ENCODE data around the gene BRPF3. TPM values are rescaled to one million over a fixed set of nuclear protein-coding genes. Genes with fewer than 3 reads are reported as not detected.

The BRPF3 gene
- total RNA-seq, 1 experiment from 2014 or later = 43.4 TPM

DNA sequence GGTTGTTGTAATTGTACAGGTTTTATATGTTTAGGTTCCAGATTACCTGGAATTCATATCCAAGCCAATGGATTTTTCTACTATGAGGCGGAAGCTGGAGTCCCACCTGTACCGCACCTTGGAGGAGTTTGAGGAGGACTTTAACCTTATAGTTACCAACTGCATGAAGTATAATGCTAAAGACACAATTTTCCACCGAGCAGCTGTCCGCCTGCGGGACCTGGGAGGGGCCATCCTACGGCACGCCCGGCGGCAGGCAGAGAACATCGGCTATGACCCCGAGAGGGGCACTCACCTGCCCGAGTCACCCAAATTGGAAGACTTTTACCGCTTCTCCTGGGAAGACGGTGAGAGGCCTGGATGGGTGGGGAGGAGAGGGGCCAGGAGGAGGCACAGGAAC is 13.6 kb downstream of the BRPF3 start:
- no peak overlapping the region for H3K27ac Mint-ChIP-seq
- no peak overlapping the region for H3K27ac ChIP-seq (ENCODE audit: insufficient read length, low read depth, low read length)
- DNase-seq = no peak
- no peak overlapping the region for H4K91ac ChIP-seq (ENCODE audit: insufficient read length, low read depth, low read length)
- WGBS (ENCODE audit: extremely low coverage, insufficient read length, low lambda C conversion rate) = no CpG with 5 or more reads among the region's 14 CpGs
- H3K18ac ChIP-seq (ENCODE audit: insufficient read length, low read depth, low read length) = no peak overlapping the region
- H3K27me3 Mint-ChIP-seq (ENCODE audit: low read depth) = no peaks in the 10 kb centered on the region
- no peaks in the 10 kb centered on the region for H3K79me2 ChIP-seq (ENCODE audit: insufficient read depth, low read length)
- H2BK120ac ChIP-seq (ENCODE audit: low read depth, low read length, poor library complexity, severe bottlenecking) = no peak overlapping the region
- no peak overlapping the region for H2AK5ac ChIP-seq (ENCODE audit: insufficient read length, low read length)
- H3K27me3 ChIP-seq (ENCODE audit: insufficient read depth, low read length) = no peaks in the 10 kb centered on the region
- no peak overlapping the region for H4K5ac ChIP-seq (ENCODE audit: insufficient read length, low read depth, low read length)
- no peaks in the 10 kb centered on the region for H4K20me1 ChIP-seq (ENCODE audit: control insufficient read depth, insufficient read depth, insufficient read length)
- H2BK20ac ChIP-seq (ENCODE audit: low read depth, low read length, poor library complexity, severe bottlenecking) = no peak overlapping the region
- no peaks in the 10 kb centered on the region for H3K4me1 ChIP-seq (ENCODE audit: insufficient read depth, low read length)
- H3K23me2 ChIP-seq (ENCODE audit: insufficient read length, low read depth, low read length, poor library complexity, severe bottlenecking) = no peaks in the 10 kb centered on the region
- H2AFZ ChIP-seq (ENCODE audit: low read length) = no peak overlapping the region
- H3K79me1 ChIP-seq (ENCODE audit: insufficient read depth, low read depth, low read length, poor library complexity, severe bottlenecking) = no peaks in the 10 kb centered on the region
- no peaks in the 10 kb centered on the region for H3K9me3 ChIP-seq (ENCODE audit: control insufficient read depth, low read depth, low read length)
- H3K36me3 Mint-ChIP-seq (ENCODE audit: insufficient read depth in 1 of 3, low read depth in 3 of 3) = peaks cover 47 to 94% (median 90%) of the 10 kb centered on the region in 3 experiments
- H3K9ac ChIP-seq (ENCODE audit: extremely low read depth, insufficient read length, low read length) = no peak overlapping the region
- H3K4ac ChIP-seq (ENCODE audit: low read depth, low read length) = no peak overlapping the region
- no peak overlapping the region for H2BK12ac ChIP-seq (ENCODE audit: insufficient read length, low read depth, low read length)
- H3K4me1 Mint-ChIP-seq = no peaks in the 10 kb centered on the region
- TF ChIP-seq, protein P1, sequence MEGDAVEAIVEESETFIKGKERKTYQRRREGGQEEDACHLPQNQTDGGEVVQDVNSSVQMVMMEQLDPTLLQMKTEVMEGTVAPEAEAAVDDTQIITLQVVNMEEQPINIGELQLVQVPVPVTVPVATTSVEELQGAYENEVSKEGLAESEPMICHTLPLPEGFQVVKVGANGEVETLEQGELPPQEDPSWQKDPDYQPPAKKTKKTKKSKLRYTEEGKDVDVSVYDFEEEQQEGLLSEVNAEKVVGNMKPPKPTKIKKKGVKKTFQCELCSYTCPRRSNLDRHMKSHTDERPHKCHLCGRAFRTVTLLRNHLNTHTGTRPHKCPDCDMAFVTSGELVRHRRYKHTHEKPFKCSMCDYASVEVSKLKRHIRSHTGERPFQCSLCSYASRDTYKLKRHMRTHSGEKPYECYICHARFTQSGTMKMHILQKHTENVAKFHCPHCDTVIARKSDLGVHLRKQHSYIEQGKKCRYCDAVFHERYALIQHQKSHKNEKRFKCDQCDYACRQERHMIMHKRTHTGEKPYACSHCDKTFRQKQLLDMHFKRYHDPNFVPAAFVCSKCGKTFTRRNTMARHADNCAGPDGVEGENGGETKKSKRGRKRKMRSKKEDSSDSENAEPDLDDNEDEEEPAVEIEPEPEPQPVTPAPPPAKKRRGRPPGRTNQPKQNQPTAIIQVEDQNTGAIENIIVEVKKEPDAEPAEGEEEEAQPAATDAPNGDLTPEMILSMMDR (conservative IDR thresholded peaks at IDR 0.05) = no peak
- no peak overlapping the region for H3K4me3 Mint-ChIP-seq
- H3K4me2 ChIP-seq (ENCODE audit: insufficient read depth, insufficient read length, low read length) = no peak overlapping the region
- H3K9me3 Mint-ChIP-seq = no peaks in the 10 kb centered on the region
- H3K14ac ChIP-seq (ENCODE audit: insufficient read depth, low read length) = no peak overlapping the region
- no peak overlapping the region for H2BK15ac ChIP-seq (ENCODE audit: low read depth, low read length)
- H4K8ac ChIP-seq (replicated peaks; ENCODE audit: insufficient read length, low read depth, low read length) = no peak overlapping the region
- H3T11ph ChIP-seq (ENCODE audit: low read length) = no peak overlapping the region
- H3K56ac ChIP-seq (ENCODE audit: insufficient read length, low read depth, low read length) = no peak overlapping the region
- no peak overlapping the region for H3K23ac ChIP-seq (ENCODE audit: insufficient read length, low read depth, low read length)
- H2BK5ac ChIP-seq (ENCODE audit: insufficient read length, low read length) = no peak overlapping the region

Measured in H9 (cell line).